ENCODE data around the gene CDC42.

The CDC42 gene

GRCh38 chr1:22038036-22038435 lies 14.5 kb upstream of the CDC42 start:
- DNase-seq = no peak

- DNase-seq = peak; percentile 89
Observed at GRCh38 chr1:22039594-22040285, 12.8 kb upstream of the CDC42 start.

GRCh38 chr1:22040286-22040623 lies 12.3 kb upstream of the CDC42 start:
- DNase-seq = no peak

- DNase-seq = no peak
Observed at GRCh38 chr1:22041505-22041904, 11.0 kb upstream of the CDC42 start.

- peak; percentile 93 for DNase-seq
Observed at GRCh38 chr1:22043198-22043769, 9.2 kb upstream of the CDC42 start.

GRCh38 chr1:22044690-22045420 lies 7.7 kb upstream of the CDC42 start:
- no peak for DNase-seq

GRCh38 chr1:22045604-22046228 lies 6.8 kb upstream of the CDC42 start:
- DNase-seq = no peak

- DNase-seq = no peak
Observed at GRCh38 chr1:22048351-22049192, 3.9 kb upstream of the CDC42 start.

- DNase-seq = no peak
Observed at GRCh38 chr1:22050330-22050729, 2.2 kb upstream of the CDC42 start.

- no peak for DNase-seq
Observed at GRCh38 chr1:22051607-22052114, 848 bp upstream of the CDC42 start.

GRCh38 chr1:22053017-22053860 lies 730 bp downstream of the CDC42 start:
- peak; percentile 54 for DNase-seq

- no peak for DNase-seq
Observed at GRCh38 chr1:22053861-22054770, 1.6 kb downstream of the CDC42 start.

- no peak for DNase-seq
Observed at GRCh38 chr1:22055463-22055862, 3.0 kb downstream of the CDC42 start.

GRCh38 chr1:22056043-22056442 lies 3.5 kb downstream of the CDC42 start:
- DNase-seq = no peak

GRCh38 chr1:22056936-22057335 lies 4.4 kb downstream of the CDC42 start:
- no peak for DNase-seq

GRCh38 chr1:22057861-22058260 lies 5.4 kb downstream of the CDC42 start:
- no peak for DNase-seq

- DNase-seq = no peak
Observed at GRCh38 chr1:22064751-22065402, 12.4 kb downstream of the CDC42 start.

GRCh38 chr1:22071511-22071910 lies 19.0 kb downstream of the CDC42 start:
- no peak for DNase-seq

- DNase-seq = no peak
Observed at GRCh38 chr1:22074803-22075202, 22.3 kb downstream of the CDC42 start.

GRCh38 chr1:22075718-22076117 lies 23.2 kb downstream of the CDC42 start:
- no peak for DNase-seq

All from NCI-H510A treated with DMSO at 0.1 percent for 48 hours (cell line).